ENCODE results near the gene DBNDD2. TPM values are rescaled to one million over a fixed set of nuclear protein-coding genes. Genes with fewer than 3 reads are reported as not detected.

Gene DBNDD2
- total RNA-seq, 1 experiment from 2014 or later = not detected

- H3K4me1 ChIP-seq (ENCODE audit: low read length) = no peaks in the 10 kb centered on the region
Observed at GRCh38 chr20:45392733-45393132, 15.4 kb upstream of the DBNDD2 start.

GRCh38 chr20:45394221-45395113 lies 13.6 kb upstream of the DBNDD2 start:
- no peak overlapping the region for H2AFZ ChIP-seq (ENCODE audit: low read length)

More at GRCh38 chr20:45392733-45393132, 15.4 kb upstream of the DBNDD2 start:
- H2AFZ ChIP-seq (ENCODE audit: low read length) = no peak overlapping the region
- H3K9me2 ChIP-seq (replicated peaks; ENCODE audit: insufficient read depth, low read length) = no peaks in the 10 kb centered on the region
- no peak overlapping the region for H3K27ac ChIP-seq (ENCODE audit: low read length)
- DNase-seq = no peak
- no peak overlapping the region for H3K9ac ChIP-seq (ENCODE audit: low read length)
- no peaks in the 10 kb centered on the region for H3K9me3 ChIP-seq (ENCODE audit: low read length)
- H3K36me3 ChIP-seq (ENCODE audit: insufficient read depth, low read length) = no peaks in the 10 kb centered on the region
- no peak overlapping the region for H3K4me2 ChIP-seq (ENCODE audit: low read depth, low read length, poor library complexity, severe bottlenecking)
- H4K20me1 ChIP-seq (ENCODE audit: insufficient read depth, low read depth, low read length) = no peaks in the 10 kb centered on the region
- no peak overlapping the region for H3K4me3 ChIP-seq (ENCODE audit: low read length)
- no peaks in the 10 kb centered on the region for H3K27me3 ChIP-seq (ENCODE audit: low read length)
- no peaks in the 10 kb centered on the region for H3K79me2 ChIP-seq (ENCODE audit: low read length)

GRCh38 chr20:45395114-45395415 lies 13.0 kb upstream of the DBNDD2 start:
- H3K9me2 ChIP-seq (replicated peaks; ENCODE audit: insufficient read depth, low read length) = no peaks in the 10 kb centered on the region
- H3K79me2 ChIP-seq (ENCODE audit: low read length) = no peaks in the 10 kb centered on the region
- H3K27me3 ChIP-seq (ENCODE audit: low read length) = no peaks in the 10 kb centered on the region
- no peaks in the 10 kb centered on the region for H4K20me1 ChIP-seq (ENCODE audit: insufficient read depth, low read depth, low read length)
- H3K4me2 ChIP-seq (ENCODE audit: low read depth, low read length, poor library complexity, severe bottlenecking) = no peak overlapping the region
- DNase-seq = no peak
- no peak overlapping the region for H3K27ac ChIP-seq (ENCODE audit: low read length)
- H3K9ac ChIP-seq (ENCODE audit: low read length) = no peak overlapping the region
- H2AFZ ChIP-seq (ENCODE audit: low read length) = no peak overlapping the region
- H3K4me3 ChIP-seq (ENCODE audit: low read length) = no peak overlapping the region
- no peaks in the 10 kb centered on the region for H3K36me3 ChIP-seq (ENCODE audit: insufficient read depth, low read length)
- H3K4me1 ChIP-seq (ENCODE audit: low read length) = no peaks in the 10 kb centered on the region
- no peaks in the 10 kb centered on the region for H3K9me3 ChIP-seq (ENCODE audit: low read length)

More at GRCh38 chr20:45394221-45395113, 13.6 kb upstream of the DBNDD2 start:
- Histone ChIP-seq H3K4me1 (ENCODE audit: low read length) (no peaks in the 10 kb centered on the region), H3K4me3 (ENCODE audit: low read length) (no peak overlapping the region), H3K9me3 (ENCODE audit: low read length) (no peaks in the 10 kb centered on the region), H3K4me2 (ENCODE audit: low read depth, low read length, poor library complexity, severe bottlenecking) (no peak overlapping the region), H3K27ac (ENCODE audit: low read length) (no peak overlapping the region), H3K36me3 (ENCODE audit: insufficient read depth, low read length) (no peaks in the 10 kb centered on the region), H3K9me2 (replicated peaks; ENCODE audit: insufficient read depth, low read length) (no peaks in the 10 kb centered on the region), H3K9ac (ENCODE audit: low read length) (no peak overlapping the region), H3K79me2 (ENCODE audit: low read length) (no peaks in the 10 kb centered on the region), H4K20me1 (ENCODE audit: insufficient read depth, low read depth, low read length) (no peaks in the 10 kb centered on the region), H3K27me3 (ENCODE audit: low read length) (no peaks in the 10 kb centered on the region)
- no peak for DNase-seq

GRCh38 chr20:45399018-45399417 lies 9.1 kb upstream of the DBNDD2 start:
- no peaks in the 10 kb centered on the region; the same call in 1 of the 2 replicates for H3K36me3 ChIP-seq (ENCODE audit: insufficient read depth, low read length)
- H3K79me2 ChIP-seq (ENCODE audit: low read length) = no peaks in the 10 kb centered on the region
- H3K9me3 ChIP-seq (ENCODE audit: low read length) = peaks cover 4% of the 10 kb centered on the region; the same call in 1 of the 2 replicates
- H3K9me2 ChIP-seq (replicated peaks; ENCODE audit: insufficient read depth, low read length) = no peaks in the 10 kb centered on the region
- DNase-seq = no peak
- no peak overlapping the region for H3K4me3 ChIP-seq (ENCODE audit: low read length)
- H3K4me2 ChIP-seq (ENCODE audit: low read depth, low read length, poor library complexity, severe bottlenecking) = no peak overlapping the region
- H3K27ac ChIP-seq (ENCODE audit: low read length) = no peak overlapping the region
- no peak overlapping the region for H3K9ac ChIP-seq (ENCODE audit: low read length)
- H4K20me1 ChIP-seq (ENCODE audit: insufficient read depth, low read depth, low read length) = no peaks in the 10 kb centered on the region
- no peaks in the 10 kb centered on the region for H3K27me3 ChIP-seq (ENCODE audit: low read length)
- H3K4me1 ChIP-seq (ENCODE audit: low read length) = no peaks in the 10 kb centered on the region
- no peak overlapping the region for H2AFZ ChIP-seq (ENCODE audit: low read length)

DNA sequence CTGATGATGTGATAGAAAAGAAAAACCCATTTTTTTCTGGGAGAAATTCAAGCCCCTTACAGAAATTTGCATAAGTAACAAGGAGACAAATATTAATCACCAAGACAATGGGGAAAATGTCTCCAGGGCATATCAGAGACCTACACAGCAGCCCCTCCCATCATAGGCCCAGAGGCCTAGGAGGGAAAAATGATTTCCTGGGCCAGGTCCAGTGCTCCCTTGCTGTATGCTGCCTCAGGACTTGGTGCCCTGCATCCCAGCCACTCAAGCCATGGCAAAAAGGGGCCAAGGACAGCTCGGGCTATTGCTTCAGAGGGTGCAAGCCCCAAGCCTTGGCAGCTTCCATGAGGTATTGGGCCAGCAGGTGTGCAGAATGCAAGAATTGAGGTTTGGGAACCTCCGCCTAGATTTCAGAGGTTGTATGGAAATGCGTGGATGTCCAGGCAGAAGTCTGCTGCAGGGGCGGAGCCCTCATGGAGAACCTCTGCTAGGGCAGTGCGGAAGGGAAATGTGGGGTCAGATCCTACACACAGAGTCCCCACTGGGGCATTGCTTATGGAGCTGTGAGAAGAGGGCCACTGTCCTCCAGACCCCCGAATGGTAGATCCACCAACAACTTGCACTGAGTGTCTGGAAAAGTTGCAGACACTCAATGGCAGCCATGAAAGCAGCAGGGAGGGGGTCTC lies 7.6 kb upstream of the DBNDD2 start:
- H4K20me1 ChIP-seq (ENCODE audit: insufficient read depth, low read depth, low read length) = no peaks in the 10 kb centered on the region
- H3K36me3 ChIP-seq (ENCODE audit: insufficient read depth, low read length) = no peaks in the 10 kb centered on the region; the same call in 1 of the 2 replicates
- no peaks in the 10 kb centered on the region for H3K9me2 ChIP-seq (replicated peaks; ENCODE audit: insufficient read depth, low read length)

GRCh38 chr20:45402946-45403345 lies 5.1 kb upstream of the DBNDD2 start:
- no peaks in the 10 kb centered on the region for H3K79me2 ChIP-seq (ENCODE audit: low read length)
- no peaks in the 10 kb centered on the region for H3K4me1 ChIP-seq (ENCODE audit: low read length)
- H3K27me3 ChIP-seq (ENCODE audit: low read length) = no peaks in the 10 kb centered on the region
- no peak overlapping the region for H3K4me3 ChIP-seq (ENCODE audit: low read length)
- no peak overlapping the region for H3K27ac ChIP-seq (ENCODE audit: low read length)
- DNase-seq = no peak
- no peak overlapping the region for H3K9ac ChIP-seq (ENCODE audit: low read length)
- peaks cover 4% of the 10 kb centered on the region; the same call in 1 of the 2 replicates for H3K9me3 ChIP-seq (ENCODE audit: low read length)
- no peak overlapping the region for H2AFZ ChIP-seq (ENCODE audit: low read length)
- no peaks in the 10 kb centered on the region; the same call in 1 of the 2 replicates for H3K36me3 ChIP-seq (ENCODE audit: insufficient read depth, low read length)
- H3K4me2 ChIP-seq (ENCODE audit: low read depth, low read length, poor library complexity, severe bottlenecking) = no peak overlapping the region
- H4K20me1 ChIP-seq (ENCODE audit: insufficient read depth, low read depth, low read length) = no peaks in the 10 kb centered on the region; the same call in 1 of the 2 replicates
- no peaks in the 10 kb centered on the region for H3K9me2 ChIP-seq (replicated peaks; ENCODE audit: insufficient read depth, low read length)

More for the DNA sequence above, 7.6 kb upstream of the DBNDD2 start:
- Histone ChIP-seq H3K9me3 (ENCODE audit: low read length) (peaks cover 4% of the 10 kb centered on the region; the same call in 1 of the 2 replicates), H3K9ac (ENCODE audit: low read length) (no peak overlapping the region), H3K79me2 (ENCODE audit: low read length) (no peaks in the 10 kb centered on the region), H3K4me2 (ENCODE audit: low read depth, low read length, poor library complexity, severe bottlenecking) (no peak overlapping the region), H2AFZ (ENCODE audit: low read length) (no peak overlapping the region), H3K27me3 (ENCODE audit: low read length) (no peaks in the 10 kb centered on the region), H3K4me3 (ENCODE audit: low read length) (no peak overlapping the region), H3K4me1 (ENCODE audit: low read length) (no peaks in the 10 kb centered on the region), H3K27ac (ENCODE audit: low read length) (no peak overlapping the region)
- no peak for DNase-seq

- no peaks in the 10 kb centered on the region; the same call in 1 of the 2 replicates for H4K20me1 ChIP-seq (ENCODE audit: insufficient read depth, low read depth, low read length)
- no peak overlapping the region for H2AFZ ChIP-seq (ENCODE audit: low read length)
- H3K4me1 ChIP-seq (ENCODE audit: low read length) = no peaks in the 10 kb centered on the region
- H3K79me2 ChIP-seq (ENCODE audit: low read length) = no peaks in the 10 kb centered on the region
- H3K36me3 ChIP-seq (ENCODE audit: insufficient read depth, low read length) = no peaks in the 10 kb centered on the region; the same call in 1 of the 2 replicates
- DNase-seq = no peak
- H3K4me2 ChIP-seq (ENCODE audit: low read depth, low read length, poor library complexity, severe bottlenecking) = no peak overlapping the region
- no peaks in the 10 kb centered on the region for H3K9me2 ChIP-seq (replicated peaks; ENCODE audit: insufficient read depth, low read length)
- no peaks in the 10 kb centered on the region for H3K27me3 ChIP-seq (ENCODE audit: low read length)
- H3K9ac ChIP-seq (ENCODE audit: low read length) = no peak overlapping the region
- H3K4me3 ChIP-seq (ENCODE audit: low read length) = no peak overlapping the region
- H3K27ac ChIP-seq (ENCODE audit: low read length) = no peak overlapping the region
- peaks cover 4% of the 10 kb centered on the region; the same call in 1 of the 2 replicates for H3K9me3 ChIP-seq (ENCODE audit: low read length)
Observed at GRCh38 chr20:45404438-45404837, 3.7 kb upstream of the DBNDD2 start.

- Histone ChIP-seq H3K27ac (ENCODE audit: low read length) (no peak overlapping the region), H3K9me2 (replicated peaks; ENCODE audit: insufficient read depth, low read length) (no peaks in the 10 kb centered on the region), H3K79me2 (ENCODE audit: low read length) (no peaks in the 10 kb centered on the region), H4K20me1 (ENCODE audit: insufficient read depth, low read depth, low read length) (no peaks in the 10 kb centered on the region; the same call in 1 of the 2 replicates), H3K36me3 (ENCODE audit: insufficient read depth, low read length) (no peaks in the 10 kb centered on the region), H2AFZ (ENCODE audit: low read length) (no peak overlapping the region), H3K9me3 (ENCODE audit: low read length) (peaks cover 3% of the 10 kb centered on the region; the same call in 1 of the 2 replicates), H3K4me3 (ENCODE audit: low read length) (no peak overlapping the region), H3K9ac (ENCODE audit: low read length) (no peak overlapping the region), H3K4me2 (ENCODE audit: low read depth, low read length, poor library complexity, severe bottlenecking) (peak overlapping the region; percentile 17), H3K27me3 (ENCODE audit: low read length) (no peaks in the 10 kb centered on the region), H3K4me1 (ENCODE audit: low read length) (no peaks in the 10 kb centered on the region)
- DNase-seq = no peak
Observed at GRCh38 chr20:45405571-45406259, 2.4 kb upstream of the DBNDD2 start.
